Psoas muscle (tissue), 8 donors: Measurements from ENCODE around the gene MAPK11. TPM values are rescaled to one million over a fixed set of nuclear protein-coding genes. Genes with fewer than 3 reads are reported as not detected.

Experiments used
- ATAC-seq, 4 donors: fragments of 200-7000 bp; cut with Tn5 transposase; one replicate each; pipeline ENCODE4 v1.9.1; 2020; ENCODE audit warnings: moderate library complexity in 3 of 4, mild to moderate bottlenecking in 2 of 4
- DNase-seq, 2 donors: peaks; one replicate each; pipeline ENCODE4 v3.0.0-alpha.2; 2020
- H3K27ac ChIP-seq: fragments of 200-600 bp; one replicate; pipeline ENCODE4 v1.8.0; 2022
- H3K27me3 ChIP-seq, 3 donors: fragments of 200-600 bp in 1 of 3; one replicate each; pipeline versions ENCODE4 v1.6.1 to v1.8.0; 2013 to 2022; ENCODE audit warnings: low read length in 2 of 3, mild to moderate bottlenecking in 2 of 3, moderate library complexity in 1 of 3; ENCODE audit not compliant: insufficient read depth in 3 of 3
- H3K36me3 ChIP-seq, 2 donors: fragments of 200-600 bp in 1 of 2; one replicate each; pipeline versions ENCODE4 v1.6.1 to v1.8.0; 2013 to 2022; ENCODE audit warnings: low read depth in 1 of 2, mild to moderate bottlenecking in 1 of 2, moderate library complexity in 1 of 2; ENCODE audit not compliant: insufficient read depth in 1 of 2
- H3K4me1 ChIP-seq: fragments of 200-600 bp; one replicate; pipeline ENCODE4 v1.8.0; 2022
- H3K4me3 ChIP-seq: fragments of 200-600 bp; one replicate; pipeline ENCODE4 v1.8.0; 2022; ENCODE audit warnings: mild to moderate bottlenecking
- H3K9me3 ChIP-seq: fragments of 200-600 bp; one replicate; pipeline ENCODE4 v1.8.0; 2022
- CTCF ChIP-seq: fragments of 200-600 bp; IDR thresholded peaks from one replicate; pipeline ENCODE4 v1.8.0; 2022; ENCODE audit warnings: antibody characterized with exemption
- WGBS, 3 donors: extraction: QIAGEN DNeasy Blood & Tissue Kit; methylation state at CpG; one replicate each; pipeline versions ENCODE4 v1.1.6 to v1.1.7; 2013; 5-methylcytosine and 5-hydroxymethylcytosine counted together
- intact Hi-C, 2 donors: fragments of 100-400 bp; cut with DNase I; formaldehyde crosslinking; loops; one replicate each; pipeline versions ENCODE4 v1.11.0 to v1.14.2; 2022
- polyA plus RNA-seq, 3 donors: library from polyadenylated mRNA; stranded (reverse); fragments of 200-250 nt; gene quantifications; one replicate each; pipeline ENCODE4 v1.2.3, GENCODE V29; 2013
- total RNA-seq, 4 donors: library from RNA; stranded (reverse); fragmentation: NEBNext Ultra II Directional in 2 of 4; extraction: Animal tissue kit (Norgen Biotek cat#: 25700) in 2 of 4; gene quantifications; one replicate each; pipeline versions ENCODE4 v1.2.1 to v1.2.4, GENCODE V29; 2021 to 2023
- donor health status: healthy with polysubstance abuse.
- donor health status: DM: no; HTN: no; CAD: no; lungs with moderate emphysema.
- donor health status: Bipolar disorder and iron deficiency.
- donor health status: healthy.
- donor health status: DM: yes; HTN: yes; CAD: no.
- donor health status: DM: no; HTN: no; CAD: no.
- donor health status: DM: no; HTN: no; CAD: no.
- donor health status: DM: yes; HTN: yes; CAD: no.

MAPK11 gene
- total and polyA plus RNA-seq, 7 donors, result 1.7 to 6.3 (median 4.8) TPM

GRCh38 chr22:50262973-50263617, 7.1 kb downstream of the MAPK11 start:
- no peak for TF ChIP-seq CTCF
- no peak for ATAC-seq
- no peak for DNase-seq
- Histone ChIP-seq H3K9me3 (no peaks in the 10 kb centered on the region), H3K4me1 (peaks cover 42% of the 10 kb centered on the region), H3K27ac (peak overlapping the region; percentile 91), H3K36me3 (no peaks in the 10 kb centered on the region), H3K27me3 (no peaks in the 10 kb centered on the region), H3K4me3 (peak overlapping the region; percentile 84)
- intact Hi-C loops, result no loop called here
- 51 to 66% (median 53%) methylated on average over 9 of the region's 9 CpGs for WGBS, 3 donors

GRCh38 chr22:50262460-50262911, 7.7 kb downstream of the MAPK11 start:
- H3K4me1 ChIP-seq, result peaks cover 46% of the 10 kb centered on the region
- peak overlapping the region; percentile 91 for H3K27ac ChIP-seq
- no peaks in the 10 kb centered on the region for H3K36me3 ChIP-seq
- ATAC-seq (peak in 3 of 4 donors; percentile 28 to 42 (median 37)), DNase-seq (peak in 1 of 2 donors; percentile 83)
- intact Hi-C loops, result no loop called here
- H3K9me3 ChIP-seq, result no peaks in the 10 kb centered on the region
- H3K4me3 ChIP-seq, result peak overlapping the region; percentile 84
- TF ChIP-seq CTCF, result no peak
- 30 to 55% (median 39%) methylated on average over 7 of the region's 7 CpGs for WGBS, 3 donors
- no peaks in the 10 kb centered on the region for H3K27me3 ChIP-seq

- ATAC-seq (peak; percentile 30 to 52 (median 37)), DNase-seq (peak; percentile 69 to 85)
- 2 to 17% (median 11%) methylated on average over 9 to 59 of the region's 61 CpGs for WGBS, 3 donors
- peak within 1 kb of the TSS; percentile 91 for H3K27ac ChIP-seq
- H3K4me1 ChIP-seq, result peaks cover 48% of the 10 kb centered on the region
- H3K9me3 ChIP-seq, result no peaks in the 10 kb centered on the region
- H3K27me3 ChIP-seq, result no peaks in the 10 kb centered on the region
- no peaks in the 10 kb centered on the region for H3K36me3 ChIP-seq
- H3K4me3 ChIP-seq, result peak within 1 kb of the TSS; percentile 84
- TF ChIP-seq CTCF, result no peak
- intact Hi-C loops, result no loop called here
Observed at GRCh38 chr22:50261615-50262459, 8.3 kb downstream of the MAPK11 start, which contains the start of gene MAPK12. MAPK12 (minus strand) TSS chr22:50261683; CDS start chr22:50261509, 174 bp downstream.

- Histone ChIP-seq H3K9me3 (no peaks in the 10 kb centered on the region), H3K36me3 (peaks cover 0 to 6% of the 10 kb centered on the region in 2 donors), H3K27me3 (no peaks in the 10 kb centered on the region), H3K4me1 (peaks cover 51% of the 10 kb centered on the region), H3K4me3 (peak overlapping the region; percentile 84), H3K27ac (peak overlapping the region; percentile 91)
- DNase-seq (peak in 1 of 2 donors; percentile 78), ATAC-seq (no peak)
- WGBS, 3 donors, result 0 to 1% (median 0%) methylated on average over 50 to 92 of the region's 92 CpGs
- no peak for TF ChIP-seq CTCF
- intact Hi-C loops, result no loop called here
Observed at GRCh38 chr22:50260801-50261614, 9.2 kb downstream of the MAPK11 start.
